A673 (cell line): Measurements from ENCODE around the gene ZDHHC23.

Source experiments
- EZH2 ChIP-seq: fragments of 200-600 bp; sonication (generic); IDR thresholded peaks from 2 replicates; pipeline ENCODE4 v1.6.1; 2017; ENCODE audit warnings: borderline replicate concordance, low read depth, mild to moderate bottlenecking, mixed read lengths, antibody characterized with exemption, low read length; ENCODE audit not compliant: poor library complexity, severe bottlenecking
- TF ChIP-seq, protein P1 (sequence below): fragments of 300-800, 200-600 bp; sonication (generic); conservative IDR thresholded peaks from 2 replicates; pipeline ENCODE4 v1.5.1; 2017; ENCODE audit warnings: low read depth, mild to moderate bottlenecking, antibody characterized with exemption, low read length, moderate library complexity, mixed read lengths

DNA sequence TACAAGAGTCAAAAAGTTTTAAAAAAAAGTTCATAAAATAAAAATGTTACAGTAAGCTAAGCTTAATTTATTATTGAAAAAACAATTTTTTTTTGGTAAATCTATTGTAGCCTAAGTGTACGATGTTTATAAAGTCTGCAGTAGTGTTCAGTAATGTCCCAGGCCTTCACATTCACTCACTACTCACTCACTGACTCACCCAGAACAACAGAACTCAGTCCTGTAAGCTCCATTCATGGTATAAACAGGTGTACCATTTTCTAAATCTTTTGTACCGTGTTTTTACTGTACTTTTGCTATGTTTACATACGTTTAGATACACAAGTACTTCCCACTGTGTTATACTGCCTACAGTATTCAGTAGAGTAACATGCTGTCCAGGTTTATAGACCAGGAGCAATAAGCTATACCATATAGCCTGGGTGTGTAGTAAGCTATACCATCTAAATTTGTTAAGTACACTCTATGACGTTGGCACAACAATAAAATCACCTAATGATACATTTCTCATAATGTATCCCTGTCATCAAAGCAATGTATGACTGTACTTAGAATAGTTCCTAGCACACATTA lies 41.2 kb upstream of the ZDHHC23 start:
- TF ChIP-seq, protein P1, sequence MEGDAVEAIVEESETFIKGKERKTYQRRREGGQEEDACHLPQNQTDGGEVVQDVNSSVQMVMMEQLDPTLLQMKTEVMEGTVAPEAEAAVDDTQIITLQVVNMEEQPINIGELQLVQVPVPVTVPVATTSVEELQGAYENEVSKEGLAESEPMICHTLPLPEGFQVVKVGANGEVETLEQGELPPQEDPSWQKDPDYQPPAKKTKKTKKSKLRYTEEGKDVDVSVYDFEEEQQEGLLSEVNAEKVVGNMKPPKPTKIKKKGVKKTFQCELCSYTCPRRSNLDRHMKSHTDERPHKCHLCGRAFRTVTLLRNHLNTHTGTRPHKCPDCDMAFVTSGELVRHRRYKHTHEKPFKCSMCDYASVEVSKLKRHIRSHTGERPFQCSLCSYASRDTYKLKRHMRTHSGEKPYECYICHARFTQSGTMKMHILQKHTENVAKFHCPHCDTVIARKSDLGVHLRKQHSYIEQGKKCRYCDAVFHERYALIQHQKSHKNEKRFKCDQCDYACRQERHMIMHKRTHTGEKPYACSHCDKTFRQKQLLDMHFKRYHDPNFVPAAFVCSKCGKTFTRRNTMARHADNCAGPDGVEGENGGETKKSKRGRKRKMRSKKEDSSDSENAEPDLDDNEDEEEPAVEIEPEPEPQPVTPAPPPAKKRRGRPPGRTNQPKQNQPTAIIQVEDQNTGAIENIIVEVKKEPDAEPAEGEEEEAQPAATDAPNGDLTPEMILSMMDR, result no peak
- no peak for TF ChIP-seq EZH2
